HG03280 (cell line): ENCODE measurements around the gene ICA1.
"Not testable (repeated sequence)": the region's sequence is repeated elsewhere in the genome, so short reads cannot be mapped to it uniquely, and the experiment has no call there.

ENCODE experiments used
- ATAC-seq: cut with Tn5 transposase; IDR thresholded peaks from one replicate; pipeline ENCODE4 v1.9.1; 2021; ENCODE audit warnings: mild to moderate bottlenecking, moderate library complexity; ENCODE audit not compliant: unreplicated experiment

The ICA1 gene

DNA sequence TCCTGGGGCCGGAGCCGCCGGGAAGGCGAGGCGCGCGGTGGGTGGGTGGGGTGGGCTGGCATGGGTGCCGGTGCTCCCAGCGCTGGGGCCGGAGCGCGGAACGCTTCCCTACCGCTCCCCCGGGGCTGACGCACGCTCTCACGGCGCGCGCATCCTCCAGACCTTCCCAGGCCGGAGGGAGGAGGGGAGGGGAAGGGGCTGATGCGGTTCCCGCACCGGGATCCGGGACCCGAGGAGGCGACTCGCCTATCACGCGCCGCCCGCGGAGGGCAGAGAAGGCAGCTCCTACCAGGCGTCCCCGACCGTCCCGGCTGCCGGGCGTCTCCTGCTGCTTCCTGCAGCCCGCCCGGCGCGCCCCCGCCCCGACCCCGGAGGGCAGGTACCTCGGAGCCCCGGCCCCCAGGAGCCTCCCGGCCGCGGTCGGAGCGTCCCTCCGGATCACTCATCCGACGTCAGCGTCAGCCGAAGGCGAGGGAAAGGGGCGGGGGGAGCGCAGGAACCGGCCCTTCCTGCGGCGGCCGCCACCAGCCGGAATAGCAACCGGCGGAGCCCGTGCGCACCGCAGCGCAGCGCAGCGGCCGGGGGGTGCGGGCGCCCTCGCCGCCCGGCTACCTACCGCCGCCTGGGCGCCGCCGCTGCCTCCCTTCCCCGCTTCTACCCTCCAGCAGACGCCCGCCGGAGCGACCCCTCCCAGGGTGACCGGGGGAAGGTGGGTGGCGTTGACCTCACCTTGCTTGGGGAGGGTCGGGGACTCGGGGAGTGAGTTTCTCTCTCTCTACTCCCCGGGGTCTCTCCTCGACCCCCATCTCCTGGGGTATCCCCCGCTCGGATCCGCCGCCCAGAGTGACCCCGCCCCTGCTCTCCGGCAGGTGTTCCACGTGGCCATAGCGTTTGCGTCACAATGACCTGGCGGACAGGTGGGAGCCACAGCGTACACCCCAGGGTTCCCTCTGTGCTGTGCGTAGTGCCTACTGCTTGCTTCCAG, at the start of gene ICA1:
ICA1 (minus strand) TSS at position 457 of the 985 bp plus-strand sequence. CDS start 26,241 bp downstream, outside the sequence.
- peak; percentile 59 for ATAC-seq

DNA sequence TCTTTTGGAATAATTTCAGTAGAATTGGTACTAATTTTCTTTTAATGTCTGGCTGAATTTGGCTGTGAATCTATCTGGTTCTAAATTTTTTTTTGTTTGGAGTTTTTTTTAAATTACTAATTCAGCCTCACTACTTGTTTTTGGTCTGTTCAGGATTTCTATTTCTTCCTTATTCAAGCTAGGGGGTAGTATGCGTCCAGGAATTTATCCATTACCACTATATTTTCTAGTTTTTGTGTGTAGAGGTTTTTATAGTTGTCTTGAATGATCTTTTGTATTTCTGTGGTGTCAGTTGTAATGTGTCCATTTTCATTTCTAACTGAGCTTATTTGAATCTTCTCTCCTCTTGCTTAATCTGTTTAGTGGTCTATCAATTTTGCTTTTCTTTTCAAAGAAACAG, 48.9 kb upstream of the ICA1 start:
- no peak for ATAC-seq

DNA sequence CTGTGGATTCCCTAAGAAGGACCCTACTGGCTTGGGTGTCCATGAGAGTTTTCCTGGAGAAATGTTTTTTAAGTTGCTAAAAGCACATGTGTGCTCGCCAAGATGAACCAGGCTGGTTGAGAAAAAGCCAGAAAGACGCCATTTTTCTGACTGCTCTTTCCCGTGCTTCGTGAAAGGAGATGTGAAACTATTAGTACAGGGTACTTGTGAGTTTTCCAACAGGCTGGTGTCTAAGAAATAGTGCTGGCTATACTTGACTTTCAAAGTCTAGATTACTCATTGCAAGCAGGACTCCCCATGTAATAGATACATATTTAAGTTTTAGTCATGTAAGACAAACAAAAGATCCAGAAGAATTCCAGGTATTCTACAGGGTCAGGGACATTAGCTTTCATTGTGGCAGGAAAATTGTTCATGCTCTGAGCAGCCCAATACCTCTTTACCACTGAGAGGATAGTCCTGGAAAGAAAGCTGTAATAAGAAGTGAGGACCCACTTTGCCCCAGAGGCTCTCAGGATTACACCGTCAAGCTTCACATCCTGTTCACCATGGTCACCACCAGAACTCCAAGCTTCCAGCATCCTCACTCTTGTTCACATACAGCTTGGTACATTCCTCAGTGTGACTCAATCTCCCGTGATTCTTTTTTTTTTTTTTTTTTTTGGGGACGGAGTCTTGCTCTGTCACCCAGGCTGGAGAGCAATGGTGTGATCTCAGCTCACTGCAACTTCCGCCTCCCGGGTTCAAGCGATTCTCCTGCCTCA, 43.8 kb upstream of the ICA1 start:
- no peak for ATAC-seq

DNA sequence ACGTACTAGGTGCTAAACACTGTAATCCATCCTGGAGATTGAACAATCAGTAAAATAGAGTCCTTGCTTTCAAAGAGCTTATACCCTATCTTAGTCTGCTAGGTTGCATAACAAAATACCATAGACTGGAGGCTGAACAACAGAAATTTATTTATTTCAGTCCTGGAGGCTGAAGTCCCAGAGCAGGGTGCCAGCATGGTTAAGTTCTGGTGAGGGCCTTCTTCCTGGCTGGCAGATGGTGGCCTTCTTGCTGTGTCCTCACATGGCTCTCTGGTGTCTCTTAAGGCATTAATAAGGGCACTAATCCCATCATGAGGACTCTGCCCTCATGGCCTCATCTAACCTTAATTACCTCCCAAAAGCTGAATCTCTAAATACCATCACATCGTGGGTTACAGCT, 43.1 kb upstream of the ICA1 start:
- no peak for ATAC-seq

DNA sequence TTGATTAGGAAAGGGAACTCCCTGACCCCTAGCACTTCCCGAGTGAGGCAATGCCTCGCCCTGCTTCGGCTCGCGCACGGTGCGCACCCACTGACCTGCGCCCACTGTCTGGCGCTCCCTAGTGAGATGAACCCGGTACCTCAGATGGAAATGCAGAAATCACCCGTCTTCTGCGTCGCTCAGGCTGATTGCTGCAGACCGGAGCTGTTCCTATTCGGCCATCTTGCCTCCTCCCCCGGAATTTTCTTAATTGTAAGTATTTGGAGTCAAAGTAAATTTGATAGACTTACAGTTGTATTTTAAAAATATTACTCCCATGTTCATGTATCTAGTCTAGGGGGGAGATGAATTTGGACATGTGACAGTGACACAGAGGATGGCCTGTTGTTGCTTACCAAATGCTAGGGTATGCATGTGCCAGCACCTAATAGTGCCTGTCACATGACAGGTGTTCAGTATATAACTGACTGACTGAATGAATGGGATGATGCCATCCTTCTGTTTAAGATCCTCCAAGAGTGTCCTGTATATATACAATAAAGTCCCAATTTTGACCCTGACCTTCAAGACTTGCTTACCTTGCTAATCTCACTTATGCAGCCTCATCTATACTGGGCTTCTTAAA, 42.0 kb upstream of the ICA1 start:
- ATAC-seq = no peak

DNA sequence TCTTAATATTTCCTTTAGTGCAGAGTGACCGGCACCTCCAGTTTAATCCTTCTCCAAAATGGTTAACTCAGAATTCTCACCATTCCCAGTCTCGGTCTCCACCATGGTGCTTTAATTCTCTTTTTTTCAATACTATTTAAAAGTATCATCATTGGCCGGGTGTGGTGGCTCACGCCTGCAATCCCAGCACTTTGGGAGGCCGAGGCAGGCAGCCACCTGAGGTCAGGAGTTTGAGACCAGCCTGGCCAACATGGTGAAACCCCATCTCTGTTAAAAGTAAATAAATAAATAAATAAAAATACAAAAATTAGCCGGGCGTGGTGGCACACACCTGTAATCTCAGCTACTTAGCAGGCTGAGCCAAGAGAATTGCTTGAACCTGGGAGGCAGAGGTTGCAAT, 35.1 kb upstream of the ICA1 start:
- not testable (repeated sequence) for ATAC-seq

DNA sequence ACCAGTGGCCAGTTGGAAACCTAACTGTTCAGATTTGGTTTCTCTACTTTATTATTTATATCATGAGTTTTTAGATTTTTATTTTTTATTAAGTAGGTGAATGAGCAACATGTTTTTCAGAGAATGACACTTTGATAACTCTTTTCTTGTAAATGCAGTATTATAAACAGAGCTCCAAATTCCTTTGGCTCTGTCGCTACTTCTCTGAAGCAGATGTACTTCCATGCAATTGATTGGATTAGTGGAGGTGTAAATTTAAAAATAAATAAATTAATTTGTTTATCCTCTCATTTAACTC, 34.3 kb upstream of the ICA1 start:
- ATAC-seq = no peak

DNA sequence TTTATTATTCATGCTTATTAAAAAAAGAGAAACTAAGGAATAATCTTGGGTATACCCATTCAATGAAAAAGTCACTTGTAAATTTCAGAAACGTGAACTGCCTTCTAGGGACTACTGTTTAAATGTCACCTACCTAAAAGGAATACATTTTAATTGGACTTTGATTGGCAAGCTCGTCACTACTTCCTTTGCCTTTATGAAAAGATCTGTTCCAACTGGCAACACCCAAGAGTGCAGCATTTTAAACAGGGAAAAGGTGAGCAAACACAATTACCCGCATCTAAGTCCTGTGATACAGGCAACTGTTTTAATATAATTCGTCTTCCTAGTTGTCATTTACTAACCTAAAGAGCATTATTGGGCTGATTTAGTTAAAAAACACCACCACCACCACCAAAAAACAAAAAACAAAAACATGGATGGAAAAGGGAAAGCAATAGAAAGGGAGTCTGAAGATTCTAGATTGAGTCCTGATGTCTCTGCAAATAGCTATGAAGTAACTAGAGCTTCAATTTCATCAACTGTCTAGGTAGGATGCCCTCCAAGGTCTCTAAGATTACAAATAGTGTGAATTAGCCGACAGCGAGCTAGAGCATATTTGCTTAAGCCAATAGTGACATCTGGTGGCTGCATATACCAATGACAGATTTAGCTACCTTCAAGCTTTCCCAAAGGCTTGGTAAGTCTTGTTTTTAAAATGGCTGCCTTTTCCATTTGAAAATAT, 33.8 kb upstream of the ICA1 start:
- peak; percentile 98 for ATAC-seq

DNA sequence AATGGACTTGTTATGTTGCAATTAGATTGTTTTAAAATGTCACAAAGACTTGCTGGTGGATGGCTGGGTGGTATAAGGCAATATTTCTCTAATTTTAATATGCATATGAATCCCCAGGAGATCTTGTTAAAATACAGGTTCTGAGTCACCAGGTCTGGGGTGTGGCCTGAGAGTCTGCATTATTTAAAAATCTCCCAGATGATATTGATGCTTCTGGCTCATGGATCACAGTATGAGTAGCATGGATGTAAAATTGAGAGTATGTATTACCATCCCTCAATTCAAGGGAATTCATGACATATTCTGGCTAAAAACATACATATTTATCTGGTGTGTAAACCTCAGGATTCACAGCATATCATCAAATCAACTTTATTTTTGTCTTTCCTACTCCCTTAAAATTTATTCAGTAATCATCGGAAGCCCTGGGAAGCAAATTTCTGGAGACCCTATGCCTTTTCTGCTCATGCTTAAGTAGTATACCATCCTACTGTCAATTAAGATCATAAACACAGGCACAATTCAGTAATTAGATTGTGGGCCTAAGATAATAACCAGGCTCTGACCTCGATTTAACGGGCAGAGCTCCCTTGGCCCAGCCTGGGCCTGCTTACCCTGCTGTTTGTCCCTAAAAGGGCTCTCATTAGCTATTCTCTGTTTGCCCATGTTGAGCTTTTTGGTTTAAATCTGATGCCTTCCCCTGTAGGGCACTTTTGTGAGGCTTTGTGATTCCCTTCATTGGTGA, 29.6 kb upstream of the ICA1 start:
- ATAC-seq = no peak

DNA sequence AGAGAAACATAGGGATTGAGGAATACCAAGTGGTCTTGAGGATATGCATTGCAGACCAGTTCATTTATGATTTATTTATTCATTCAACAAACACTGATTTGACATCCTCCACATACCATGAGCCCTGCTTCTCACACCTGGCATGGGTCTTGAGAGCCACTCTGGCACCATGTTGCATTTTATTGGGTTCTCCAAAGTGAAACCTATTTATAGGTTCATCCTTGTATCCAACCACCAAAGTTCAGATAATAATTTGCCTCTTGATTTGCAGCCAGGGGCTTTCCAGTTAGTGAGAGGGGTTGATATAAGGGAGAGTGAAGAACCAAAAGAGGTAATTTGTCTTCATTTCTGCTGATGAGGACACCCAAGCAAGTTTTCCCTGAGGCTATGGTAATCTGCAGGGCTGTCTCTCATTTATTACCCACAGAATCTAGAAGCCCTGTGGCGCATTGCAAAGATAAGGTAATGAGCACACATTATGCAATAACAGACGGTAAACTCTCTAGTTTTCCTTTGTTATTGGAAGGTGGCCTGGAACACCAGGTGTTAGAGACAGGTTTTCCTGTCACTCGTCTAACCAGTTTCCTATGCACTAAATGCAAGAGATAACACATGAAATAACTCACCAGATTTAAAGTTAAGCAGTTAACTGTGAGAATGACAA, 28.8 kb upstream of the ICA1 start:
- ATAC-seq = no peak

DNA sequence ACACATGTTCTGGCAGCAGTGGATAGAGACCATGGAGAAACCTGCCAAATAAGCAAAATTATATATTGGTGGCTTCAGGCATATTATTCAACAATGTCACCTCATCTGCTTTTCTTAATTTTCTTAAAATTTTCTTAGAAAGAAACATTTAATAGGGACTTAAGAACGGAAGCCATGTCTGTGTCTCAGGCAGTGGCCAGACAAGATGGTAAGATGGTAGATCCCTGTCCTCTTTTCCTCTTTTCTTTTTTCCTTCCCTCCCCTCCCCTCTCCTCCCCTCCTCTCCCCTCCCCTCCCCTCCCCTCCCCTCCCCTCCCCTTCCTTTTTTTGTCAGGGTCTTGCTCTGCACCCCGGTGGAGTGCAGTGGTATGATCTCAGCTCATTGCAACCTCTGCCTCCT, 24.2 kb upstream of the ICA1 start:
- no peak for ATAC-seq

DNA sequence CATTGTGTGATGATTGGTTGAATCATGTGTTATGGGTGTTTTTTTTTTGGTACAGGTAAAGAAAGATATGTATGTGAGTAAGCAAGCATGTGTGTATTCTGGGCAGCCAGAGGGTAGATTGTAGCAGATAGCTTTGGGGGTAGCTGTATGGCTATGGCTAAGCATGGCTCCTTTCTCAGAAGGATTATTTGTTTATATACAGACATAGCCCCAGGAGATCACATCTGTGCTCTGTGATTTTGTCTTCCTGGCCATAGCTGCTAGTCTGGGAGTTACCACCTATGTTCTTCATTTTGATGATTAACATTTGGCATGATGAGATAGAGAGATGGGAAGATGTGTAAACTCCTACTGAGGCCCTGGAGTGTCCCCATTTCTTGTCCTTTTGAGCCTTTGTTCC, 23.2 kb upstream of the ICA1 start:
- ATAC-seq = no peak

DNA sequence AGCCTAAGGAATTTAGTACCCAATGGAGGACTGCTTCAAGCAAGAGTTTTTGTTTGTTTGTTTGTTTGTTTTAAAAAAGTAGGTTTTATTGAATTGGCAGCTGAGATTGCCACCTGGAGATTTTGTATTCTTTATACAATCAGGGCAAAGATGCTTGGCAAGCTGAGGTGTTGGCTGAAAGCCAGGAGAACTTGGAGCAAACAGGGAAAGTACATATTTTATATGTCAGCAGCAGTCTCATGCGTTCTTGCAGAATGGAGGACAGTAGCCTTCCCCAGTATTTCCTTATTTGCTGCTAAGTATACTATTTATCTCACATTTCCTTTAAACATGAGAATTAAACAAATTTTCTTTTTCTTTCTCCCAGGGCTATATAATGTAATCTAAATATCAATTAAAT, 22.6 kb upstream of the ICA1 start:
- no peak for ATAC-seq

DNA sequence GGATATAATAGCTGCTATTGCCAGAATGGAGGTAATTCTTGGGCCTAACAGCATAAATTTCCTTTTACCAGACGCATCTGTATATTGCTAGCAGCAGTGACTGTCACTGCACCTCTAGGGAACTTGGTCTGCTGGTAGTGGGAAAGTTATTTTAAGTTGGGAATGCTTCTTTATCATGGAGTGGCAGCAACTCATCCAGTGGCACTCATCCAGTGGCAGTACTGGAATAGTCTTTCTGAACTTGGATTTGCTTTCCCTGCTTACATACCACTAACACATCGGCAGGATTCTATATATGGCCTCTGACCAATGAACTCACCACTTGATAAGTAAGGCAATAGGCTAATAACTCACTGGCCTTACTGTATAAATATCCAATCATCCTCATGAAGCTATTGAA, 22.0 kb upstream of the ICA1 start:
- ATAC-seq = no peak

DNA sequence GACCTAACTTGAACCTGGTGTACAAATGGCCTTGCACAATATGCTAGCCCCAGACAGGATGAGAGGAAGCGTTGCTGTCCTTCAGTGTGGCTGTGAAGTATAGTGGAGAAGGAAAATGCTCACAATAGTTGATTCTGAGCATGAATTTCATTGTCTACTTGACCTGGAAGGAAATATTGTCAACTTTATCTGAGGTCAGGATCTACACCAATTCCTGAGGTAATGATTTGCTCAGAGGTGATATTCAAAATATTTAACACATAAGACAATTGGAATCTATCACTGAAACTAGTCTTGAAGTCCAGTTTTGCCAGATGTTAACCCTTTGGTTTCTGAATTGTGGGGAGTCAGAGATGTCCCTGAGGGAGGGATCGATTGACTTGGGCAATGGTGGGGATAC, 20.9 kb upstream of the ICA1 start:
- ATAC-seq = no peak

DNA sequence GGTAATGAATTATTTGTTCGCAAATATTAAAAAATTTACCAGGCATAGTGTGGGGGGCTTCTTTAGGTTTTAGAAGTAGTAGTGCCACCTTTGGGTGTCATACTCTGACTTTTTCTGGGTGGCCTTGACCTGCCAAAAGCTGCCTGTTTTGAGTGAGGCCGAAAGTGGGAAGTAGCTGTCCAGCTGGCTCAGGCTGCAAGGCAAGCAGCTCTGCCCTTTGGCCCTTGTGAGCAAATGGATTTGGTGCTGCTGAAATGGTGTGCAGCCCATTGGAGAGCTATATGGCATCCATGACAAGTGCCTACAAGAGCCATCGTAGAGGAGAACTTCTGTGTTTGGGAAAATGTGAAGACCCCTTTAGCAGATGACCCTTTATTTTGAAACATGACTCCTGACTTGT, 20.2 kb upstream of the ICA1 start:
- ATAC-seq = no peak

DNA sequence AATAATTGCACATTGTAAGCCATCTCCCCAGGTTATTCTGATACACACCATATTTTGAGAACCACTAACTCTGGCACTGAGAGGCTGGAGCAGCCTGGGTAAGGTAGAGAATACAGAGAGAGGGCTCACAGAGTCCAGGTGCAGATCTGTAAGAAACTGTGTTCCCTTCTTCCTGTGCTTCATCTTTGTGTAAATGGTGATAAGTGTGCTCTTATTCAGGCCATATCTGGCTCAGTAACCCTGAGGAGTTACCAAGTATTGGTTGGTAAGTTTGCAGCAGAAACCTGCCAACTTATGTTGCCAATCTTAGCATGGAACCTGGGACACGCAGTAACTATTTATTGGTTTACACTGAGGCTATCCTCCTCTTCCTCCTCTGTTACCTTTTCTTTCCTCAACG, 16.2 kb upstream of the ICA1 start:
- ATAC-seq = no peak

DNA sequence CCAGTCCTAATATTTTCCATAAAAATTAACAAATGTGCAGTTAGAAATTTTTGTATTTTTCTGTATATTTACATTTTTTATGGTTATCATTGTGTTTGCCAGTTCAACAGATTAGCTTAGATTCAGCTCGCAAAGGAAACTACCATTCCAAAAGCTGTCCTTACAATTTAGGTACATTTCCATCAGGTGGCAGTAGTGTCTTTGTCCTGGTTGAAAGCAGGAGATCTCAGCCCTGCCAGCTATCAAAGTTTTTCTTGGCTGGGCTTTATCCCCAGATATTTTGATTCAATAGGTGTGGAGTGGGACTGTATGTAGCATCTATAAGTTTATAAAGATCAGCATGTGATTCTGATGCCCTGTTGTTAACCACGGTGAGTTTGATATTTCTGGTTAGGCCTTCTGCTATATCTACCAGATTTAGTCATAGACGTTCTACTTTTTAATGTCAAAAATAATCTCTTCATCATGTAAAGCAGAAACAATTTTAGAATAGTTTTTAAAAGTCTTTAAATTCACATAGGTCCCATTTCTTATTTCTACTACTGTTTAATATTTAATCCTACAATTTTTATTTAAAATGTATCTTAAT, 15.5 kb upstream of the ICA1 start:
- no peak for ATAC-seq

DNA sequence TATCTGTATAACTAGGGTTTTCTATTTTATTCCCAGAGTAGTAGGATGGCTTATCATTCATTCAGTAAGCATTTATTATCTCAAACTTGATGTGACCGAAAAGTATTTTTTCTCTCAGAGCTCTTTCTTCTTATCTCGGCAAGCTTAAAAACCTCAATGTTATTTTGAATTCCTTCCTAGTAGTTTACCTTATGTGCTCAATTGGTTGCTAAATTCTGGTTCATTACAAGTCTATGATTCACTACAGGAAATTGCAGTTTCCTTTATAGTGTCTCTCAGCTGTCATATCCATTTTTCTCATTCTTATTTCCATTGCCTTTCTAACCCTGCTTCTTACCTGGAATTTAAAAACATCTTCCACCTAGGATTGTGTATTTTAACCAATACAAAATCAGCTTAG, 12.6 kb upstream of the ICA1 start:
- no peak for ATAC-seq

DNA sequence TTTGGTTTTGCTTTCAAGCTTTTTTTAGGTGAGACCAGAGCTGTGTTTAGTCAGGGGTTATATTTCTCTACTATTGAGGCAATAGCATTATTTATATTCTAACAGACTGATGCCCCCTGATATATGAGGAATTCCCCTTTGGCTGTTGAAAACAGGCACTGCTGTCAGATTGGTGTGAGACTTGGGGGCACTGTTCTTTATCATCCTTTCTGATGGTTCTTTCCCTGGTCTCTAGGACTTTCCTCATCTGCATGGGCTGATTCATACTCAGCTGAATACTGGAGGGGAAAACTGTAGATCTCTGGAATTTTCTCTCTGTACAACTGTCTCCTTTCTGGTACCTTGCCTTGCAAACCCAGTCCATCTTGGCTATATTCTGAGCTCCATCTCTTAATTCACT, 10.0 kb upstream of the ICA1 start:
- no peak for ATAC-seq
